HG03432 (cell line): ENCODE data around the gene BRMS1L.
"Not testable (repeated sequence)": the region's sequence is repeated elsewhere in the genome, so short reads cannot be mapped to it uniquely, and the experiment has no call there.

Source experiments
- ATAC-seq: cut with Tn5 transposase; IDR thresholded peaks from one replicate; pipeline ENCODE4 v1.9.1; 2021; ENCODE audit warnings: mild to moderate bottlenecking, moderate library complexity; ENCODE audit not compliant: unreplicated experiment

The BRMS1L gene, protein sequence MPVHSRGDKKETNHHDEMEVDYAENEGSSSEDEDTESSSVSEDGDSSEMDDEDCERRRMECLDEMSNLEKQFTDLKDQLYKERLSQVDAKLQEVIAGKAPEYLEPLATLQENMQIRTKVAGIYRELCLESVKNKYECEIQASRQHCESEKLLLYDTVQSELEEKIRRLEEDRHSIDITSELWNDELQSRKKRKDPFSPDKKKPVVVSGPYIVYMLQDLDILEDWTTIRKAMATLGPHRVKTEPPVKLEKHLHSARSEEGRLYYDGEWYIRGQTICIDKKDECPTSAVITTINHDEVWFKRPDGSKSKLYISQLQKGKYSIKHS

DNA sequence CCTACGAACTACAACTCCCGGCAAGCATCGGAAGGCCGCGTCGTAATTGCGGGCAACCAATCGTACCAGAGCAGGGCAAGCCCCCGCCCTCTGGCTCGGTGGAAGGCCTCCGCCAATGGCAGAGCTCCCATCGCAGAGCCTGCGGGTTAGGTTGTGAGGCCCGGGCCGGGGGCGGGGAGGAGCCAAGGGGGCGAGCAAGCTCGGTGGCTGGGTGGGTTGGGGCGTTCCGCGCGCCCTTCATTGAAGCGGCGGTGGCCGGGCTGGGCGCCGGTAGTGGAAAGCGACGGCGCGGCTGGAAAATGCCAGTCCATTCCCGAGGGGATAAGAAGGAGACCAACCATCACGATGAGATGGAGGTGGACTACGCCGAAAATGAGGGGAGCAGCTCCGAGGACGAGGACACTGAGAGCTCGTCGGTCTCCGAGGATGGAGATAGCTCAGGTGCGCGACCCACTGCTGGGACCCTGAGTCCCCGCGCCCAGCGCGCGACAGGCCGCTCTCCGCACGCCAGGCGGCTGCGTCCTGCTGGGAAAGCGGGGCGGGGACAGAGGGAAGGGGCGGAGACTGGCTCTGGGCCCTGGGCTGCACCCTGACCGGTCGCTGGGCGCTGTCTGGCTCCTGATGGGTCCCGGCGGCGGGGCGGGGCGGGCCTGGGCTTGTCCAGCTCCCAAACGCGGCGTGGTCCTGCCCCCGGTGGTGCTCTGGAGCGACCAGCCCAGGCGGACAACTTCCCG lies at the start of gene BRMS1L:
Gene BRMS1L, plus strand, starts transcription at position 121 of the 734 bp plus-strand sequence. Its CDS starts 179 bp downstream, at position 300.
- peak; percentile 96 for ATAC-seq

DNA sequence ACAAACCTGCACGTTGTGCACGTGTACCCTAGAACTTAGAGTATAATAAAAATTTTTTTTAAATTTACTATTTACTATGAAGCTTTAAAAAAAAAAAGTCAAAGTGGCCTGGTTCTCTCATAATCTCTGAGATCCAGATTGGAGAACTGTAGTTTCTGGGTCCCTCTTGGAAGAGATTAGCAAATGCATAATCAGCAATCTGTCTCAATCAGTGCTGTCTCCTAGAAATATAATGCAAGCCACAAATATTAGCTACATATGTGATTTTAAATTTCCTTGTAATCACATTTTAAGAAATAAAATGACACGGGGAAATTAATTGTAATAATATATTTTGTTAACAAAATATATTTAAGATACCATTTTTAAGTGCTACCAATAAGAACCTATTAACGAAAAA lies 49.3 kb upstream of the BRMS1L start:
- ATAC-seq: no peak

DNA sequence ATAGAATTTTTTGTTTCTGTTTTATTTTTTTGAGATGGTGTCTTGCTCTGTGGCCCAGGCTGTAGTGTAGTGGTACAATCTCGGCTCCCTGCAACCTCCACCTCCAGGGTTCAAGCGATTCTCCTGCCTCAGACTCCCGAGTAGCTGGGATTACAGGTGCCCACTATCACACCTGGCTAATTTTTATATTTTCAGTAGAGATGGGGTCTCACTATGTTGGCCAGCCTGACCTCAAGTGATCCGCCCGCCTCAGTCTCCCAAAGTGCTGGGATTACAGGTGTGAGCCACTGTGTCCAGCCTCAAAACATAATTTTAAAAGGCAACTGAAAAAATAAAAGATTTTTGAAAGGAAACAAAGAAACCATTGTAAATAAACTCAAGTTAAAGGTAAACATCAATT lies 48.6 kb upstream of the BRMS1L start:
- not testable (repeated sequence) for ATAC-seq

- no peak for ATAC-seq
Observed at GRCh38 chr14:35779368-35779767, 46.8 kb upstream of the BRMS1L start.

GRCh38 chr14:35783699-35784098 lies 42.4 kb upstream of the BRMS1L start:
- no peak for ATAC-seq

GRCh38 chr14:35786856-35787255 lies 39.3 kb upstream of the BRMS1L start:
- no peak for ATAC-seq

- no peak for ATAC-seq
Observed at GRCh38 chr14:35789651-35790050, 36.5 kb upstream of the BRMS1L start.

- no peak for ATAC-seq
Observed at GRCh38 chr14:35797796-35798195, 28.3 kb upstream of the BRMS1L start.

GRCh38 chr14:35806006-35806907 lies 19.9 kb upstream of the BRMS1L start:
- no peak for ATAC-seq

GRCh38 chr14:35807131-35807961 lies 18.8 kb upstream of the BRMS1L start:
- no peak for ATAC-seq

- no peak for ATAC-seq
Observed at GRCh38 chr14:35808076-35808637, 18.0 kb upstream of the BRMS1L start.

DNA sequence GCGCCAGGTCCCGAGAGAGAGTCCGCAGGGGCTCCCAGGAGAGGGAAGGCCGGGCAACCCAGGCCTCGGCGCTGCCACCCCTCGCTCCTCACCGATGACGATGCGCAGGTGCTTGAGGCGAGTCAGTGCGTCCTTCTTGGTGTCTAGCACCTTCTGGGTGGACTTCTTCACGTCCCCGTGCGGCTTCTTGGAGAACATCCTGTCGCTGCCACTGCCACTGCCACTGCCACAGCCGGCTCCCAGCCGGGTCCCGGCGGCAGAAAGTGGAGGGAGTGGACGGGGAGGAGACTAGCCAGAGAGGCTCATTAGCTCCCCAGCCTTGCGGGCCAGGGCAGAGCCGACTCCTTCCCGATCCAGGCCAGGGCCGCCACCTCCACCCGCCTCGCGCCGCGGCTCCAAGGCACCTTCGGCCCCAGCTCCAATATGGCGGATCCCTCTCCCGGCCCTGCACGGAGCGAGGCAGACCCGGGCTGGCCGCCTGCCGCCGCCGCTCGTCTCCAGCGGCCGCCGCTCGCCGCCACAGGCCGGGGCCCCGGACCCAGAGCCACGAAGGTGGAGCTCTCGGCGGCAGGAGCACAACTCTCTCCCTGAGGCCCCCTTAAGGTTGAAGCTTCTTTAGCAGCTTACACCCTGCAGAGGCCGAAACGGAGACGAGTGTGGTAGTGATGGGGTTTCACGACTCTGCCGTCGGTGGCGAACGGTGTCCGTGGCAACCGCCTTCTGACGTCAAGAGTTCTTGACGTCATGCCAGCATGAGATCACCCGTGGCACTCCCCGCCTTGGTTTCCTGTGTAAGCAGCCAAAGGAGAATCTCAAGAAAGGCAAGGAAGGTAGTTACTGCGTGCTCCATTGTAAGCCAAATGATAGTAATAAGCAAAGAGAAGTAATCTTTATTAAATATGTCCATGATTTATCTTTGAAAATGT lies 17.2 kb upstream of the BRMS1L start, which contains the start of gene RALGAPA1:
Gene RALGAPA1, minus strand, starts transcription at position 658 of the 926 bp plus-strand sequence. Its CDS starts 460 bp downstream, at position 198.
- peak; percentile 96 for ATAC-seq

GRCh38 chr14:35809597-35809996 lies 16.5 kb upstream of the BRMS1L start:
- no peak for ATAC-seq

DNA sequence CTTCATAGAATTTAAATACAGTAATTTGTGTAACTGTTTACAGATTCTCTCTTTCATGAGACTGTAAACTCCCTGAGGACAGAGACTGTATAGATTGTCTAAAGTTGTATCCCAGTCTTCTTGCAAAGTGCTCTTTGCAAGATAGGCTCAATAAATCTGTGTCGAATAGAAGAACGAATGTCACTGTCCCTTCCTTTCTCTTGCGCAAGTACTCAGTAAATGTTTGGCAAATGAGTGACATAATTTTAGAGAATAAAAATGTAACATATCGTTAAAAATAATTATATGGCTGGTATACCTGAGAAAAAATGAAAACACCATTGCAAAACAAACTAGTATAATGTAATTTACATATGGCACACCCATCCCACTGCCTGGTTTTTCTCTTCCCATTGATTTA lies 15.2 kb upstream of the BRMS1L start:
- no peak for ATAC-seq

GRCh38 chr14:35814371-35815005 lies 11.7 kb upstream of the BRMS1L start:
- ATAC-seq: peak; percentile 86

GRCh38 chr14:35818346-35819115 lies 7.6 kb upstream of the BRMS1L start:
- ATAC-seq: no peak
